DMS53 (cell line): Measurements from ENCODE around the gene MAP3K15.

Source experiments
- DNase-seq: peaks from one replicate; lab custom pipeline; 2025; lab: John Stamatoyannopoulos, UW

The MAP3K15 gene

GRCh38 chrX:19410259-19410658, 105.0 kb downstream of the MAP3K15 start:
- DNase-seq = no peak

DNA sequence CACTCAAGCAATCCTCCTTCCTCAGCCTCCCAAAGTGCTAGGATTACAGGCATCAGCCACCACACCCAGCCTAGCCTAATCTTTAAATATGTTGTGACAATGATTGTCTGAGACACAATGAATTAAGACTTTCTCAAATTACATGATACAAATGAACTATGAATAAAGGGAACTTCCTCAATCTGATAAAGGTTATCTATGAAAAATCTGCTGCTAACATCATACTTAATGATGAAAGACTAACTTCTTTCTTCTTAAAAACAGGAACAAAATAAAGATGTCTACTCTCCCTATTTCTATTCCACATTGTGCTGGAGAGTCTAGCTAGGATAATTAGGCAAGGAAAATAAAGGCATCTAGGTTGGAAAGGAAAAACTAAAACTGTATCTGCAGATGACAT, 111.6 kb downstream of the MAP3K15 start:
- DNase-seq = no peak

- DNase-seq = no peak
Measured at GRCh38 chrX:19392703-19393102, 122.6 kb downstream of the MAP3K15 start.

GRCh38 chrX:19392078-19392477, 123.2 kb downstream of the MAP3K15 start:
- no peak for DNase-seq

GRCh38 chrX:19389227-19389845, 126.0 kb downstream of the MAP3K15 start:
- DNase-seq = peak; percentile 7

DNA sequence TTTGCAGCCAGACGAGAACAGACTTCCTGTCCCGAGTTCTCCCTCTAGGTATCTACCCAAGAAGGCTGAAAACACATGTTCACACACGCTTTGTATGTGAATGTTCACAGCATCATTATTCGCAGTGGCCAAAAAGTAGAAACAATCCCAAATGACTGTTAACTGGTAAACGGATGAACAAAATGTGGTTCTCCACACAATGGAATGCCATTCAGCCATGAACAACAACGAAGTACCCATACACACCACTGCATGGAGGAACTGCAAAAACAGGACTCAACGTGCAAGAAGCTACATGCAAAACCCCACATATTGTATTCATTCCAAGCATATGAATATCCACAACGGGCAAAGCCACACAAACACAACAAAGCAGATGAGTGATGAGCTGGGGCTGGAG, 126.6 kb downstream of the MAP3K15 start:
- DNase-seq = no peak

GRCh38 chrX:19388064-19388679, 127.1 kb downstream of the MAP3K15 start:
- peak; percentile 52 for DNase-seq

DNA sequence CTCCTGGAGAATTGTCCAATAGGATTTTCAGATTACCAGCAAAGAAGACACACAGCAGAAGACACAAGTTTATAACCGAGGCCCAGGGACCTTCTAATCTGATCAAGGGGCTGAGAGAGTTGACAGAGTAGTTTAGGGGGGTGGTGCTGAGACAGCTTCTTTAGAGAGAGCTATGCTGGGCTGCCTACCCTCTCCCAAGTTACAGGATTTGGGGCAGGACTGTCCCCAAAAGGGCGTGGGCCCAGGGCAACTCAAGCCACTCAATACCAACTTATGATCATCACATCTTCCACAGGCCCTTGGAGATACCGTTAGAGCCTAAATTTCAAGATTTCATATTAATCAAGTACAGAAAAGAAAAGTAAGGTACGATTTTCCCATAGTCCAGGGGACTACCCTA, 128.6 kb downstream of the MAP3K15 start:
- no peak for DNase-seq

- peak; percentile 82 for DNase-seq
Measured at GRCh38 chrX:19382555-19383145, 132.7 kb downstream of the MAP3K15 start.

DNA sequence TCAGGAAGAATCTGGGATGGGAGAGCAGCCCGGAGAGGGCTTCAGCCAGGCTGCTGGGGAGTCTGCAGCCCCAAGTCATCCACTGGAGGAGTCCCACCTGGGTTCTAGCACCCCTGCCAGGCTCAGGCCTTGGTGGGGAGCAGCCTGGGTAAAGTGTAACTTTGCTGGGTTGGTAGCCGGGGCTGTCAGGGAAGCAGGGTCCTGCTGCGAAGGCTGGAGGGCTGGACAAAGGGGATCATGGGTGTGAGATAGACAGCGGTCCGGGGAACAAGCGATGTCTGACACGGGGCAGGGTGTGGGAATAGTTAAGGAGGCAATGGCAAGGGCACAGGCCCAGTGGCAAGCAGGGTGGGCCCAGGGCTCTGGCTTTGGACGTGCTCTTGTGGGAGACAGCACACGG, 134.0 kb downstream of the MAP3K15 start:
- no peak for DNase-seq

DNA sequence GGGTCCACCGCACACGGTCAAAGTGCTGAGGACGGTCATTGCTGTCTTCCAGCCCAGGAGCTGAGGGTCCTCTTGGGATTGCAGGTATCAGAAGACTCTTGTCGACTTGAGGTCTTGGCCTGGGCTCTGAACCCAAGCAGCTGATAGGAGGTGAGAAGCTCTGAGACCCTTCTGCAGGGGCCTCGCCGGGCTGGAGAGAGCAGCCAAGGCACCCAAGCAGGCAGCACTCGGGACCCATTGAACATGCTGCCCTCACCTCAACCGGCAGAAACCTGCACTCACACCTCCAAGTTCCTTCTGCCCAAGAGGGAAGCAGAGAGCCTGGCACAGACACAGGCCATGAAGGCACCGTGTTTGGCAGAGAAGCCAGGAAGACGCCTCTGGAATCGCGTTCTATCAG, 137.5 kb downstream of the MAP3K15 start:
- no peak for DNase-seq

DNA sequence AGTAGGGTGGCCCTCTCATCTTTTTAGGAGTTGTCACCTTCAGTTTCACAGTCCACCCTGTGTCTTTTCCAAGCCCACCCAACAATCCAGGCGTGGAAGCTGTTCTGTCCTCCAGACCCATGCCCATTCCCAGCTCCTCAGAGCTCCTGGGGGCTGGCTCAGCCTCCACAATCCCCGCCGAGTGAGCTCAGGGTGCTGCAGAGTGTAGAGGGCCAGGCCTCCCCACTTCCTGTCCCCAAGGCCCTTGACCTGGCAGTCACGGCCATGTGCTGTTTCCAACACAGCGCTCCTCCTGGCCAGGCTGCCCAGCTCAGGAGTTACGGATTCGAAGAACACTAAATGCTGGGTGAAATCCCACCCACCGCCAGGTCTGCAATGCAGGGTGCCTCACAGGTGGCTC, 139.8 kb downstream of the MAP3K15 start:
- DNase-seq = no peak

DNA sequence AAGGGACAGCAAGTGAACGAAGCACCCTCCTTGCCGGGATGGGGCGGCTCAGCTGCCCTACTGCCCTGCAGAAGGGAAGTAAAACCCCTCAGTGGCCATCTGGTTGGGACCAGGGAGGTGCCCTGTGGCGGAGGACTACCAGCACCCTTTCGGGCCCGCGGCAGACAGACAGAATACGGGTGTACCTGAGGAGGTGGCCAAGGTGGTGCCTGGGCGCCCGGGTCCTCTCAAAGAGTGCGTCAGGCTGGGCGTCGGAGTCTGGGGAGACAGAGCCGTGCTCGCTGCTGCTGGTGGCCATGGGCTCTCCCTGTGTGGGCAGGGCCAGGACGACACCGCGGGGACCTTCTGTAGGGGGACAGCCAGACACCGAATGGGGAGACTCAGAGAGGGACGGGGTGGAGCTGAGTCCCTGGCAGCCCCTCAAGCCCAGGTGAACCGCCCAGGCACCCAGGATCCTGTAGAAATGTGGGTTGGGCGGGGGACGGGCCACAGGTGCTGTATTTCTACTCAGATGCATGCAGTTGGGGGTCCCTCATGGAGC, 141.9 kb downstream of the MAP3K15 start:
- DNase-seq = peak; percentile 22

DNA sequence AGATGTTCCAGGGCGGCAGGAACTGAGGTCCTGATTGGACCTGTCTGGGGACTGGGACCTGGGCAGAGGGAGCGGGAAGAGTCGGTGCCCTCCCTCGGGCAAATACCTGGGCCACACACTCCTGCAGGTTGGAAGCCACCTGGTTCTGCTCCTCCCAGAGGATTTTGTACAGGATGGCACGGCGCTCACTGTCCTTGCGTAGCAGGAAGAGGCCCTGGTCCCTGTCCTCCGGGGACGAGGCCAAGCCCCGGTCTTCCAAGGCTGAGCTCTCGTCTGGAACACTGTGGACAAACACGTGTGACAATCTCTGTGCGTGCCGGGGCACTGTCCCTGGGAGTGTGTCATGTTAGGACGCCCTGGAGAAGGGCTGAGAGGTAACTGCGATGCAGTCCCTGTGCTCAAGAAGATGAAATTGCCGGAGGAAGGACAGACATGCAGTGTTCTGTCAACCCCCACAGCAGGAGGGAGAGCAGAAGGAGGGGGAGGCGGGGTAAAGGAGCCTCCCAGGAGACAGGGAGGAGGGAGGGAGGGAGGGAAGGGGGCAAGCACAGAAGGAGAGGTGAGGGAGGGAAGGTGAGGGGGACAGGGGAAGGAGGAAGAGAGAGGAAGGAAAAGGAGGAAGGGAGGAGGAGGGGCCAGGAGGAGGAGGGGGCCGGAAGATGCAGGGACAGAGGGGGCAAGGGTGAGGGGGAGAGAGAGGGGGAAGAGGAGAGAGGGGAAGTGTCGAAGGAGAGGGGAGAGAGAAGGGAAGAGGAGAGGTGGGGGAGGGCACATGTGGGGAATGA, 142.6 kb downstream of the MAP3K15 start:
- peak; percentile 83 for DNase-seq

DNA sequence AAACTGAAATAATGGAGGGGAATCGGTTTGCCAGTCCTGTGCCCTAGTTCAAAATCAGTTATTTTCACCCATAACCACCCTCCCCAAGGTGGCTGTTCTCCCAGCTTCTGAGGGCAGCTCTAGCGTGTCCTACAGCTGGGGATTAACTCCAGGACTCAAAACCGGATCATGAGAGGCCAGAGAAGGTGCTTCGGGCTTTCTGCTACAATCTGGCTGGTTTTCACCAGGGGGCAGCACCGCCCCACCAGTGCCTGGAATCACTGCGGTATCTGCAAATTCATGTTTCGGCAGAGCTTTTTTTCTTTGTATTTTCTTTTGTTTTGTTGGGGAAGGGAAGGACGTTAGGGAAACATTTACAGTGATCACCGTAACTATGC, 143.2 kb downstream of the MAP3K15 start:
- peak; percentile 85 for DNase-seq

DNA sequence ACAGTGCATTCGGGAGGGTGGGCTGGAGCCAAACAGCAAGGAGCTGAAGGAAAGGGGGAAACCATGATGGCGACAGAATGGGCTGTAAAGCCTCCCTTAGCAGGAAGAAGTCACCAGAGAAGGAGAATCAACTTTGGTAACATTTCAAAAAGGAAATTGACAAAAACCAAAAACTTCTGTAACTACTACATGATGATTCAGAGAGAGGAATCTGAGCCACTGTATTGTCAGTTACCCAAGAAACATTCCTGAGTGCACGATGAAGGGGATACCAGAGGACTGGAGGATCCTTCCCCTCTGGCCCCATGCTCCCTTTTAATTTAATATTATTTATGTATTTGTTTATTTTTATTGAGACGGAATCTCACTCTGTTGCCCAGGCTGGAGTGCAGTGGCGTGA, 145.2 kb downstream of the MAP3K15 start:
- DNase-seq = no peak

GRCh38 chrX:19368576-19368975, 146.7 kb downstream of the MAP3K15 start:
- no peak for DNase-seq

- DNase-seq = no peak
Measured at GRCh38 chrX:19361701-19362100, 153.6 kb downstream of the MAP3K15 start.

GRCh38 chrX:19360903-19361302, 154.4 kb downstream of the MAP3K15 start:
- DNase-seq = no peak

GRCh38 chrX:19358521-19358920, 156.8 kb downstream of the MAP3K15 start:
- DNase-seq = no peak

DNA sequence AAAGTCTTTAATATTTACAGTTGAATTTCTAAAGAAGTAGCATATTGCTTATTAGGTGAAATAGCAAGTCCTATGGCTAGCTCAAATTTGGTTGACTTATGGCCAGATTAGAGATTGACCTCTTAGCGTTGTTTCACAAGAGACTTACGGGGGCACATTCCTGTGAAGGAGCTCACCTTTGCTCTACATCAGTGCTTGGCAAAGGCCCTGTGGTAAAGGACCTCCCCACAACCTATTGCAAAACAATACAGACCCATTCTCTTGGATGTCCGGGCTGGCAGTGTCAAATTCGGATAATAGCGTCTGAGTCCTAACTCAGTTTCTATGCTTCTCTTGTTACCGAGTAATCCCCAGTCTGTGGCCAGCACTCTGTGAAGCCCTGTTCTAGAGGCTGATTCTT, 160.7 kb downstream of the MAP3K15 start:
- DNase-seq = no peak

- DNase-seq = no peak
Measured at GRCh38 chrX:19350941-19351384, 164.3 kb downstream of the MAP3K15 start.

GRCh38 chrX:19349264-19349663, 166.0 kb downstream of the MAP3K15 start:
- DNase-seq = no peak
